Testis (tissue), 2 donors: ENCODE data around the gene PEX11B.

Experiments
- CTCF ChIP-seq, 3 experiments: fragments of 450-650 bp in 2 of 3; fragments of 200-600 bp in 1 of 3; sonication (generic) in 1 of 3; IDR thresholded peaks; one replicate each; pipeline ENCODE4 v1.5.1; 2016 to 2019; ENCODE audit warnings: antibody characterized with exemption in 3 of 3, mild to moderate bottlenecking in 2 of 3, moderate library complexity in 1 of 3
- POLR2A ChIP-seq: fragments of 450-650 bp; IDR thresholded peaks from one replicate; pipeline ENCODE4 v1.6.1; 2017; ENCODE audit warnings: antibody characterized with exemption, mild to moderate bottlenecking, moderate library complexity

- TF ChIP-seq CTCF (IDR thresholded peaks at IDR 0.05) = no peak
- TF ChIP-seq POLR2A = no peak
These were observed 40.8 kb upstream of the PEX11B start for GRCh38 chr1:145959333-145959732.
